HG03460 (cell line): Measurements from ENCODE around the gene CLSTN1.
"Not testable (repeated sequence)": the region's sequence is repeated elsewhere in the genome, so short reads cannot be mapped to it uniquely, and the experiment has no call there.

ENCODE experiments used
- ATAC-seq: cut with Tn5 transposase; IDR thresholded peaks from one replicate; pipeline ENCODE4 v1.9.1; 2021; ENCODE audit not compliant: unreplicated experiment

Gene CLSTN1

GRCh38 chr1:9826616-9827015 is 2.9 kb upstream of the CLSTN1 start:
- no peak for ATAC-seq

DNA sequence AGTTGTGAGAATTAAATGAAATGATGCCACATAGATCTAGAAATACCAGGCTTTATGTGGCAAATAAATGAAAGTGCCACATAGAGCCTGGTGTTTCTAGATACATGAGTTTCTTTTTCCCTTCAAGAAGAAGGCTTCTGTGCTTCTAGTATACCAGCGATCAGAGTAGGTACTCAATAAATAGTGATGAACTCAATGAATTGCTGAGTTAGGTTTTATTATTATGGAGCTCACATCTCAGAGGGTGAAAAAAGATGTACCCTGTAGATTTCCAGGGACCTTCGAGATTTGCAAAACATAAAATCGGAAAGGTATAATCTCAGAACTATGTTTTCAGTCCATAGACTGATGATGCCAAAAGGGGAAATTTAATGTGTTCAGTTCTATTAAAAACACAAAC is 2.3 kb upstream of the CLSTN1 start:
- ATAC-seq = no peak

DNA sequence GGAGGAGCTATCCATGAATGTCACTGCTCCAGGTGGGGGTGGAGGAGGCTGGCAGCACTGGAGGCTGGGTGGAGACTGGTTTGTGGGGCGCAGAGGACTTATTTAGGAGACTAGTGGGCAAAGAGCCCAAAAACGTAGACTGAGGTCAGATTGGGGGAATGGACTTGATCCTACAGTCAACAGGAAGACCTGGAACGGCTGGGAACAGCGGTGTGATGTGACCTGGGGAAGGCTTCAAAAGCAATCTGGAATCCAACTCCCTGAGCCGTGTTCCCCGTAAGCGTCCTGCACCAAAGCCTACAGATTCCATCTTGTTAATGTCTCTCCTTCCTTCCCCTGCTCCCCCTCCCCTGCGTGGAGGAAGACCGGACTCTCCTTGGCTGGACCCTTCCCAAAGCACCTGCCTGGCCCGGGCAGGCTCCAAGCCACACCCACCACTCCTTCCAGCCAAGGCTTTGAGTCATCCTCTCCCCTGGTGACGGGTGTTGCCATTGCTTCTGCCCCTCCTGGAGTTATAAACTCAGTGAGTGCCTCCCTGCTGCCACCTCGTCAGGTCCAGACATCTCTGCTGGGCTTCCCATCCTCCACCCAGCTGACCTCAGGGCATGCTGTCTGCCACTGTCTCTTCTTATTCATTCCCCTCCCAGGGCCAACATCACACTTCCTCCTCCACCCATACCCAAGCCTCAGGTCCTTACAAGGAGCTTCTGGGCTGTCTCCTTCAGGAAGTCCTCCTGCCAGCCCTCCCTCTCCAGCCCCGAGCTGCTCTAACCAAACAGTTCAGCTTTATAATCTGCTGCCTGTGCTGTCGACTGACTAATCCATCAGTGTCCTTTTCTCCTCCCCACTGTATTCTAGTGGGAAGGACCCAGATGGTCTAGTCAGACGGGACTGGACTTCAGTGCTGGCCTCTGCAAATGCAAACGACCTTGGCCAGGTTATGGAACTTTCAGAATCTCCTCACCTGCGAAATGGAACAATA is 1.6 kb upstream of the CLSTN1 start:
- no peak for ATAC-seq

GRCh38 chr1:9824702-9825089 is 931 bp upstream of the CLSTN1 start:
- ATAC-seq = no peak

DNA sequence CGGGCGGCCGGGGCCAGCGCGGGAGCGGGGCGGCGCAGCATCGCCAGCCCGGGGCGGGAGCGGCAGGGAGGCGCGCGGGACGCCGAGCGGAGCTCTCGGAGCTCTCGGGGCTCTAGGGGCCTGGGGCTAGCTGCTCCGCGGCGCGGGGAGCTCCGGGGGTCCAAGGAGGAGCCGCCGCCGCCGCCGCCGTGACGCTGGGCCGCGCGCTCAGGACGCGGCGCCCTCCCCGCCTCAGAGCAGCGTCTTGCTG is 147 bp downstream of the CLSTN1 start:
- no peak for ATAC-seq

GRCh38 chr1:9822897-9823692 is 670 bp downstream of the CLSTN1 start:
- ATAC-seq = no peak

DNA sequence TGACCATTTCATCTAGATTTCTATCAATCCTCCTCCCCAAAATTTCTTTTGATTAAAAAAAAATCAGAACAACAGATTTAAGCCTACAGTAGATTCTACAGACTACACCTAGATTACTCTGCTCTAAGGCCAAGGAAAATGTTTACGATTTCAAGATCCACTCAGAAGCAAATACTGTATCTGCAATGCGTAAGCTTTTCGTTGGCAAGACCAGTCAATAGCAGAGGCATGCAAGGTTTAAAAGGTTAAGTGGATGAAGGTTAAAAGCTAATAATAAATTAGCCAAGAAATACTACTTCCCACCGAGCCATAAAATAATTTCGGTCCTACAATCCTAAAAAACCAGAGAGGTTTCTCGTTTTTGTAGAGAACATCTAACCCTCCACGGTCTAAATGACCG is 1.3 kb downstream of the CLSTN1 start:
- ATAC-seq = no peak

DNA sequence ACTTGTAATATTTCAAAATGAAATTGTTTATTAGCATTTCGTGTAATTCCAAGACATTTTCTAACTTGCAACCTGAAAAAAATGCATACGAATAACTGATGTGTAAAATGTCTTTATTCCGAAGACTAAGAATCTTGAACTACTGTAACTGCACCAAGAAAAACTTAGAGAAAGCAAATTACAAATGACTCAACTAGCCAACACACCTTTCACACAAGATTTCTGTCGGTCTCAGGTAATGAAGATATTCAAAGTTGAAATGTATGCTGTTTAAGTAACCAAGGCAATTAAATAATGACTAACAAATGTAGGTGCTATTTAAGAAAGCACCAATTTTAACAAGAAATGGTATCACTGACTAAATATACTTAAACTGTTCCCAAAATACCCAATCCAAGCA is 2.1 kb downstream of the CLSTN1 start:
- ATAC-seq = no peak

- ATAC-seq = no peak
Observed at GRCh38 chr1:9820521-9820920, 3.2 kb downstream of the CLSTN1 start.

- no peak for ATAC-seq
Observed at GRCh38 chr1:9817734-9818133, 6.0 kb downstream of the CLSTN1 start.

DNA sequence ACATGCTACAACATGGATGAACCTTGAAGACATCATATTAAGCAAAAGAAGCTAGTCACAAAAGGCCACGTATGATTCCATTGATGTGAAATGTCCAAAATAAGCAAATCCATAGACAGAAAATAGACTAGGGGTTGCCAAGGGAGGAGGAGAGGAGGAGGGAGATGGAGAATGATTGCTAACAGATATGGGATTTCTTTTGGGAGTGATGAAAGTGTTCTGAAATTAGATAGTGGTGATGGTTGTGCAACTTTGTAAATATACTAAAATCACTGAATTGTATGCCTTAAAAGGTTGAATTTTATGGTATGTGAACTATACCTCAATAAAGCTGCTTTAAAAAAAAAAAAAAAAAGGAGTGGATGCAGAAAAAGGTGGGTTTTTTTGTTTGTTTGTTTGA is 7.6 kb downstream of the CLSTN1 start:
- no peak for ATAC-seq

DNA sequence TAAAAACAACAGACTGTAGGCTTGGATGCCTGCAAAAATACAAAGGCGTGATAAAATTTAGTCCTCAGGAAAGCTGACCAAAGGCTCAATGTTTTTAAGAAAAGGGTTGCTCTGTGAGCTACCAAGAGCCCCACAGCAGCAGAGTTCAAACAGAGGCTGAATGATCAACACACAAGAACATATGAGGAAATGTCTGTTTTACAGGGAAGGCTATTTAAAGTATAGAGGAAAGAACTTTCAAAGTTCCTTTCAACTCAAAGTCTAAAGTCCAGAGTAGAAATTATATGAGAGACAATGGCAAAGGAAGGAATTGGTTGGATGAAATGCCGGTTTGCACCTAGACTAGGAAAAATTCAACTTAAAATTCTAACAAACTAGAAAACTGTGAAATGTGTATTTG is 8.6 kb downstream of the CLSTN1 start:
- no peak for ATAC-seq

DNA sequence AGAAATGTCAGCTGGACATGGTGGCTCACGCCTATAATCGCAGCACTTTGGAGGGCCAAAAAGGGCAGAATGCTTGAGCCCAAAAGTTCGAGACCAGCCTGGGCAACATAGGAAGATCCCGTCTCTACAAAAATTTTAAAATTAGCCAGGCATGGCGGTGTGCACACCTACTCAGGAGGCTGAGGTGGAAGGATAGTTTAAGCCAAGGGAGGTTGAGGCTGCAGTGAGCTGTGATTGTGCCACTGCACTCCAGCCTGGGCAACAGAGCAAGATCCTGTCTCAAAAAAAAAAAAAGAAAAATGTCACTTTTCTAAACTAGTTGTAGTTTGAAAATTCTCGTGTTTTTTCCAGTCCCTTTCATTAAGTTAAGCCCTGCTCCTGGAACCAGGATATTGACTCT is 9.1 kb downstream of the CLSTN1 start:
- ATAC-seq = no peak

GRCh38 chr1:9811239-9811966 is 12.4 kb downstream of the CLSTN1 start:
- ATAC-seq = no peak

- no peak for ATAC-seq
Observed at GRCh38 chr1:9809100-9809510, 14.7 kb downstream of the CLSTN1 start.

- ATAC-seq = no peak
Observed at GRCh38 chr1:9808459-9808858, 15.3 kb downstream of the CLSTN1 start.

DNA sequence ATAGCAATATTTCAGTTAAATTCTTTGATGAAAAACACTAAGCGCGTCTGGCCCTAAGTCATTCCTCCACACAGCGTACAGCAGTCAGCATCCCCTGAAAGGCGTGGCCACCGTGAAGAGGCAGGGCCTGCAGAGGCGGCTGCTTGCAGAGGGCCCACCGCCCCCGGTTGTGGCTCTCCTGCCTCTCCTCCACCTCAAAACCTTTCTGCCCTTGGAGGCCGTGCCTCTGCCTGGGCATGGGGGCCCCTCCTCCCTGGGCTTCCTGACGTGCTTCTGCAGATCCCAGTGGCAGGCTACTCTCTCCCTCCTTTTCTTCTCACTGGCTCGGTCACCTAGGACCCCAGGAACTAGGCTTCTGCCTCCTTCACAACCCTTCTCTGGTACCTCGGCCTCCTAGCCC is 16.2 kb downstream of the CLSTN1 start:
- ATAC-seq = no peak

- ATAC-seq = not testable (repeated sequence)
Observed at GRCh38 chr1:9805972-9806371, 17.8 kb downstream of the CLSTN1 start.

- no peak for ATAC-seq
Observed at GRCh38 chr1:9805006-9805508, 18.7 kb downstream of the CLSTN1 start.

GRCh38 chr1:9803003-9803918 is 20.5 kb downstream of the CLSTN1 start:
- not testable (repeated sequence) for ATAC-seq
